ENCODE measurements around the gene SKP1. TPM values are rescaled to one million over a fixed set of nuclear protein-coding genes. Genes with fewer than 3 reads are reported as not detected.
A peak's percentile ranks its signal among the peaks of the same experiment; 100 is the strongest.

Gene SKP1
- total and polyA plus RNA-seq, 9 of the 15 experiments (the other 6 are each of a cell fraction or from before 2014, with no cell fraction given): 301 to 2,109 (median 639) TPM

- no peak for TF ChIP-seq MAFF (IDR thresholded peaks at IDR 0.05; ENCODE audit: low read length)
- no peak for TF ChIP-seq XRCC3 (IDR thresholded peaks at IDR 0.05)
- peak; percentile 56; the same call in 1 of the 2 replicates for TF ChIP-seq ETV5 (CRISPR knock-in tag; IDR thresholded peaks at IDR 0.05; ENCODE audit: low read depth)
- no peak for TF ChIP-seq BRCA1 (IDR thresholded peaks at IDR 0.05)
- TF ChIP-seq BRCA1 (CRISPR knock-in tag; IDR thresholded peaks at IDR 0.05): peak; percentile 93; the same call in 1 of the 2 replicates
- no peak for TF ChIP-seq PHTF2 (CRISPR knock-in tag; IDR thresholded peaks at IDR 0.05)
- TF ChIP-seq GABPB2 (CRISPR knock-in tag; conservative IDR thresholded peaks at IDR 0.05): no peak
- TF ChIP-seq, protein P1, sequence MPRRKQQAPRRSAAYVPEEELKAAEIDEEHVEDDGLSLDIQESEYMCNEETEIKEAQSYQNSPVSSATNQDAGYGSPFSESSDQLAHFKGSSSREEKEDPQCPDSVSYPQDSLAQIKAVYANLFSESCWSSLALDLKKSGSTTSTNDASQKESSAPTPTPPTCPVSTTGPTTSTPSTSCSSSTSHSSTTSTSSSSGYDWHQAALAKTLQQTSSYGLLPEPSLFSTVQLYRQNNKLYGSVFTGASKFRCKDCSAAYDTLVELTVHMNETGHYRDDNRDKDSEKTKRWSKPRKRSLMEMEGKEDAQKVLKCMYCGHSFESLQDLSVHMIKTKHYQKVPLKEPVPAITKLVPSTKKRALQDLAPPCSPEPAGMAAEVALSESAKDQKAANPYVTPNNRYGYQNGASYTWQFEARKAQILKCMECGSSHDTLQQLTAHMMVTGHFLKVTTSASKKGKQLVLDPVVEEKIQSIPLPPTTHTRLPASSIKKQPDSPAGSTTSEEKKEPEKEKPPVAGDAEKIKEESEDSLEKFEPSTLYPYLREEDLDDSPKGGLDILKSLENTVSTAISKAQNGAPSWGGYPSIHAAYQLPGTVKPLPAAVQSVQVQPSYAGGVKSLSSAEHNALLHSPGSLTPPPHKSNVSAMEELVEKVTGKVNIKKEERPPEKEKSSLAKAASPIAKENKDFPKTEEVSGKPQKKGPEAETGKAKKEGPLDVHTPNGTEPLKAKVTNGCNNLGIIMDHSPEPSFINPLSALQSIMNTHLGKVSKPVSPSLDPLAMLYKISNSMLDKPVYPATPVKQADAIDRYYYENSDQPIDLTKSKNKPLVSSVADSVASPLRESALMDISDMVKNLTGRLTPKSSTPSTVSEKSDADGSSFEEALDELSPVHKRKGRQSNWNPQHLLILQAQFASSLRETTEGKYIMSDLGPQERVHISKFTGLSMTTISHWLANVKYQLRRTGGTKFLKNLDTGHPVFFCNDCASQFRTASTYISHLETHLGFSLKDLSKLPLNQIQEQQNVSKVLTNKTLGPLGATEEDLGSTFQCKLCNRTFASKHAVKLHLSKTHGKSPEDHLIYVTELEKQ (CRISPR knock-in tag; IDR thresholded peaks at IDR 0.05): no peak
- TF ChIP-seq THAP7 (CRISPR knock-in tag; IDR thresholded peaks at IDR 0.05): peak; percentile 55; the same call in 1 of the 2 replicates
- peak in 1 of 2 experiments; percentile 57; a peak in 3 of 4 replicates for TF ChIP-seq MAZ (CRISPR knock-in tag; conservative IDR thresholded peaks at IDR 0.05 in 1 of 2, IDR thresholded peaks at IDR 0.05 in 1 of 2)
- peak; percentile 95 for TF ChIP-seq PCBP1 (IDR thresholded peaks at IDR 0.05; ENCODE audit: low read depth, low read length, poor library complexity, severe bottlenecking)
- no peak for TF ChIP-seq TEAD4 (IDR thresholded peaks at IDR 0.05; ENCODE audit: low read length)
- TF ChIP-seq TEAD4 (CRISPR knock-in tag; IDR thresholded peaks at IDR 0.05; ENCODE audit: borderline replicate concordance): peak; percentile 55; the same call in 1 of the 2 replicates
- TF ChIP-seq SRSF3 (IDR thresholded peaks at IDR 0.05; ENCODE audit: insufficient read depth, low read length): no peak
- peak; percentile 77 for TF ChIP-seq L3MBTL2 (IDR thresholded peaks at IDR 0.05)
- no peak for TF ChIP-seq MAFG (tag; conservative IDR thresholded peaks at IDR 0.05)
- peak; percentile 20 for TF ChIP-seq FUS (optimal IDR thresholded peaks at IDR 0.05; ENCODE audit: low read depth, low read length)
- no peak for TF ChIP-seq SMARCC2 (IDR thresholded peaks at IDR 0.05; ENCODE audit: low read depth)
- TF ChIP-seq SMAD1 (IDR thresholded peaks at IDR 0.05; ENCODE audit: low read depth, low read length, partially characterized antibody): peak; percentile 68
- no peak for TF ChIP-seq ZFP30 (CRISPR knock-in tag; IDR thresholded peaks at IDR 0.05; ENCODE audit: borderline replicate concordance)
- no peak for TF ChIP-seq ZNF717 (CRISPR knock-in tag; IDR thresholded peaks at IDR 0.05)
- TF ChIP-seq BACH1 (tag; IDR thresholded peaks at IDR 0.05): no peak
- TF ChIP-seq NCOR1 (IDR thresholded peaks at IDR 0.05): peak; percentile 43; the same call in 1 of the 2 replicates
- no peak for TF ChIP-seq GATAD2A (IDR thresholded peaks at IDR 0.05)
- TF ChIP-seq ZNF699 (CRISPR knock-in tag; IDR thresholded peaks at IDR 0.05; ENCODE audit: insufficient replicate concordance): no peak
These were observed at the start of gene SKP1 (continued) for GRCh38 chr5:134176511-134177368.

Data from K562 (cell line).